Fibroblast of villous mesenchyme (primary cell): ENCODE data around the gene SLC25A45. TPM values are rescaled to one million over a fixed set of nuclear protein-coding genes. Genes with fewer than 3 reads are reported as not detected.
"Not testable (repeated sequence)": the region's sequence is repeated elsewhere in the genome, so short reads cannot be mapped to it uniquely, and the experiment has no call there.

ENCODE experiments used
- DNase-seq: peaks from one replicate; pipeline ENCODE4 v3.0.0-alpha.2; 2010; ENCODE audit warnings: low read depth
- H3K4me3 ChIP-seq: 2 replicates; pipeline ENCODE4 v1.5.1; 2011; ENCODE audit warnings: low read depth, mild to moderate bottlenecking, low read length
- CTCF ChIP-seq: IDR thresholded peaks from 2 replicates; pipeline ENCODE4 v1.5.1; 2012; ENCODE audit warnings: low read depth, mild to moderate bottlenecking, low read length; ENCODE audit not compliant: insufficient read depth
- total RNA-seq: library from RNA; depleted of rRNA; stranded (reverse); fragments of >200 nt; gene quantifications from 2 replicates; pipeline ENCODE4 v1.2.3, GENCODE V29; 2012

Gene SLC25A45
- total RNA-seq, 1 donor: 1.7 TPM

- TF ChIP-seq CTCF: peak; percentile 90
- peak overlapping the region; percentile 41 for H3K4me3 ChIP-seq
- DNase-seq: peak; percentile 86
These were observed 33.9 kb upstream of the SLC25A45 start for GRCh38 chr11:65416341-65416824.

- DNase-seq: no peak
- TF ChIP-seq CTCF: no peak
- H3K4me3 ChIP-seq: peak overlapping the region; percentile 38
These were observed 33.3 kb upstream of the SLC25A45 start for GRCh38 chr11:65415499-65416340.

- no peak for TF ChIP-seq CTCF
- H3K4me3 ChIP-seq: no peak overlapping the region
- peak; percentile 37 for DNase-seq
These were observed 32.5 kb upstream of the SLC25A45 start for GRCh38 chr11:65414776-65415498.

- not testable (repeated sequence) for H3K4me3 ChIP-seq, DNase-seq
These were observed 30.7 kb upstream of the SLC25A45 start for GRCh38 chr11:65413077-65413664.

GRCh38 chr11:65412271-65413076, 30.0 kb upstream of the SLC25A45 start:
- TF ChIP-seq CTCF: no peak
- no peak for DNase-seq
- no peak overlapping the region for H3K4me3 ChIP-seq

GRCh38 chr11:65411681-65412070, 29.2 kb upstream of the SLC25A45 start:
- DNase-seq: no peak
- no peak for TF ChIP-seq CTCF
- no peak overlapping the region for H3K4me3 ChIP-seq
